ENCODE measurements around the gene FAM210A.

- no peak for TF ChIP-seq CTCF (IDR thresholded peaks at IDR 0.05)
- TF ChIP-seq POLR2A (IDR thresholded peaks at IDR 0.05) = no peak
Observed at GRCh38 chr18:13649397-13650390, 76.7 kb downstream of the FAM210A start.

All from right lobe of liver (tissue), 4 donors.